ENCODE results near the gene NCBP2L.

The NCBP2L gene

DNA sequence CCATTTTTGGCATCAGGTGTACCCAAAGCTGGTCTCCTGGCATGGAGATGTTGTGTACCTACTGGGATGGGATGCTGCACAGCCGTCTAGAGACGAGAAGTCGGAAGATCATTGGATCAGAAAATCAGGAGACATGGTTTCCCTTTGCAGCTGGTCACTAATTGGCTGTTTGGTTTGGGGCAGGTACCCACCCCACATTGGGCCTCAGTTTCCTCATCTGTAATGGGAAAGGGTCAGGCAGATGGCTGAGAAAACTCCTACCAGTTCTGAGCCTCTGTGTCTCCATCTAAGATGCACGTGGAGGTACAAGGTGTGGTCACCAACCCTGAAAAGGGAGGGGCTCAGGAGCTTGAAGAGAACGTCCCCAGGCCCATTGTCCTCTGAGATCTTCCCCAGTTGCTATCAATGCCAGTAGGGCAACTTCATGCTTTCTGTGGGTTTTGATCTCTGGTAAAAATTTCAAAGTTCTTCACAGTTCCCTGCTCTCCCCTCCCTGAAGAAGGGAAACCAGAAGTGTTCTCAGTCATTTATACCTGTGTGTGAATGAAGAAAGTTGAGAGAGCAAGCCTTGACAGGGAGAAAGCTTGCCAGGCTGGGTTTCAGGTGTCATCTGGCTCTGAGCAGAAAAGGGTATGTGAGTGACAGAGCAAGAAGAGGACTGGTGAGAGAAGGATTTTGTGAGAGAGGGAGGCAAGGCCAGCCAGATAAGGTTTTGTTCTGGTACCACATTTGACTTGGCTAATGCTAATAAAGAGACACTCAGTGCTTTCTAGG is 17.0 kb upstream of the NCBP2L start (continued):
- TF ChIP-seq ZNF221 (tag by site-specific recombination; IDR thresholded peaks at IDR 0.05; ENCODE audit: borderline replicate concordance) (no peak), ZNF133 (tag by site-specific recombination; IDR thresholded peaks at IDR 0.05) (no peak)
- TF ChIP-seq, protein P1, sequence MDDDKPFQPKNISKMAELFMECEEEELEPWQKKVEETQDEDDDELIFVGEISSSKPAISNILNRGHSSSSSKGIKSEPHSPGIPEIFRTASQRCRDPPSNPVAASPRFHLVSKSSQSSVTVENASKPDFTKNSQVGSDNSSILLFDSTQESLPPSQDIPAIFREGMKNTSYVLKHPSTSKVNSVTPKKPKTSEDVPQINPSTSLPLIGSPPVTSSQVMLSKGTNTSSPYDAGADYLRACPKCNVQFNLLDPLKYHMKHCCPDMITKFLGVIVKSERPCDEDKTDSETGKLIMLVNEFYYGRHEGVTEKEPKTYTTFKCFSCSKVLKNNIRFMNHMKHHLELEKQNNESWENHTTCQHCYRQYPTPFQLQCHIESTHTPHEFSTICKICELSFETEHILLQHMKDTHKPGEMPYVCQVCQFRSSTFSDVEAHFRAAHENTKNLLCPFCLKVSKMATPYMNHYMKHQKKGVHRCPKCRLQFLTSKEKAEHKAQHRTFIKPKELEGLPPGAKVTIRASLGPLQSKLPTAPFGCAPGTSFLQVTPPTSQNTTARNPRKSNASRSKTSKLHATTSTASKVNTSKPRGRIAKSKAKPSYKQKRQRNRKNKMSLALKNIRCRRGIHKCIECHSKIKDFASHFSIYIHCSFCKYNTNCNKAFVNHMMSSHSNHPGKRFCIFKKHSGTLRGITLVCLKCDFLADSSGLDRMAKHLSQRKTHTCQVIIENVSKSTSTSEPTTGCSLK (tag by site-specific recombination; IDR thresholded peaks at IDR 0.05): no peak
- TF ChIP-seq, protein P2, sequence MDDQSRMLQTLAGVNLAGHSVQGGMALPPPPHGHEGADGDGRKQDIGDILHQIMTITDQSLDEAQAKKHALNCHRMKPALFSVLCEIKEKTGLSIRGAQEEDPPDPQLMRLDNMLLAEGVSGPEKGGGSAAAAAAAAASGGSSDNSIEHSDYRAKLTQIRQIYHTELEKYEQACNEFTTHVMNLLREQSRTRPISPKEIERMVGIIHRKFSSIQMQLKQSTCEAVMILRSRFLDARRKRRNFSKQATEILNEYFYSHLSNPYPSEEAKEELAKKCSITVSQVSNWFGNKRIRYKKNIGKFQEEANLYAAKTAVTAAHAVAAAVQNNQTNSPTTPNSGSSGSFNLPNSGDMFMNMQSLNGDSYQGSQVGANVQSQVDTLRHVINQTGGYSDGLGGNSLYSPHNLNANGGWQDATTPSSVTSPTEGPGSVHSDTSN (CRISPR knock-in tag; IDR thresholded peaks at IDR 0.05): no peak

DNA sequence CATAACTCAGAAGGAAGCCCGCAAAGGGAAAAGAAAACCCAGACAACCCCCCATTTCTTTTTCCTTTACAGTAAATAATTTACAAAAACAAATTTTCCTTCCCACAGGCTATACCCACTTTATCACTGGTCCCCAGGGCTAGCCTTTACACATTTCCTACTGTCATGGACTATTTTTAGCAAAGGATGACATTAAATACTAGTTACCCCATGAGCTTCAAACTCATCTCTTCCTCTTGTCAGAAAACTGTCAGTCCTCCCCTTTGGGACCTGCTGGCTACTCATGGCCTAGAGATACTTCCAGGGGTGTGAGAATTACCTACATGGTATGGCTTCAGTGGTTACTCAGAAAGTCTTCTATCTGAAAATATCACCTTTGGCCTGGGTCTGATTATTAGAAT is 13.9 kb upstream of the NCBP2L start:
- POLR2A ChIA-PET: no interaction called here
- CTCF ChIA-PET: interaction anchor here (1.4 to 3.0 kb wide), 3 partner anchors 11 to 109 kb away, joined by 3 to 10 read pairs (median 7); partner anchors contain the start of gene NCBP2L
- no peak for TF ChIP-seq BCL11A (tag by site-specific recombination; IDR thresholded peaks at IDR 0.05; ENCODE audit: low read depth)
- TF ChIP-seq, protein P3, sequence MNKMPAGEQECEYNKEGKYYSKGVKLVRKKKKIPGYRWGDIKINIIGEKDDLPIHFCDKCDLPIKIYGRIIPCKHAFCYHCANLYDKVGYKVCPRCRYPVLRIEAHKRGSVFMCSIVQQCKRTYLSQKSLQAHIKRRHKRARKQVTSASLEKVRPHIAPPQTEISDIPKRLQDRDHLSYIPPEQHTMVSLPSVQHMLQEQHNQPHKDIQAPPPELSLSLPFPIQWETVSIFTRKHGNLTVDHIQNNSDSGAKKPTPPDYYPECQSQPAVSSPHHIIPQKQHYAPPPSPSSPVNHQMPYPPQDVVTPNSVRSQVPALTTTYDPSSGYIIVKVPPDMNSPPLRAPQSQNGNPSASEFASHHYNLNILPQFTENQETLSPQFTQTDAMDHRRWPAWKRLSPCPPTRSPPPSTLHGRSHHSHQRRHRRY (tag by site-specific recombination; IDR thresholded peaks at IDR 0.05): no peak

DNA sequence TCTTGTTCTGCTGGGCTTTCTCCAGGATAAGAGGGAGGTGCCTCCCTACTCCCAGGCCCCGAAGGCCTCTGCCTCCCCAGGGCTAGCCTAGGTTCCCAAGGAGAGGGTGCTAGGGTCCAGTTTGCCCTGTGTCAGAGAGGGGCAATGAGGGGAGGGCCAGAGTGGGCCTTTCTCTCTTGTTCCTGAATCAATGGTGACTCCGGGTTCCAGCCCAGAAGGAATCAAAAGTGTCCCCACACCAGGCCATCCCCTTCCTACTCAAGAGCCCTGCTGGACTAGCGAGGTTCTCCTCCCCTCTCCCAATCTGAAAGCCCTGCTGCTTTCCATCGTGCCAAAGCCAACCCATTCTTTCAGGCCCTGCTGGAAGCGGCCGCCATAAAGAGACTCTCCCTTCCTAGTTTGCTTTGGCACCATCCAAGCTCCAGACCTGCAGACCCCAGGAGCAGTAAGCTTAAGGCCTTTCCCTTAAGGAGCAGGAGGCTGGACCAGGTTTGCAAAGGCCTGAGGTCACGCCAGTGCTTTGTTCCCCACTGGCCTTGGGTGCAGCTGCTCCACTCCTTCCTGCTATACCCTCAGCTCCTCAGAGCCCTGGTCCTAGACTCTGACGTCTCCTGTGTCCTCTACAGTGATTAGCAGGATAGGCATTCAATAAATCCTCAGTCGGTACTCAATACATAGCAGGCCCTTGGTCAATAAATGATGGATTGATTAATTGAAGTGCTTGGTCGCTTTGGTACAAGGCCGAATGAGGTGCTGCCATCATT is 12.5 kb upstream of the NCBP2L start:
- Histone ChIP-seq H3K9me3 (ENCODE audit: control insufficient read depth, insufficient read depth, low read depth, low read length) (no peaks in the 10 kb centered on the region), H3K4me3 (ENCODE audit: low read depth, low read length) (no peak overlapping the region), H3K36me3 (ENCODE audit: control insufficient read depth in 2 of 2, insufficient read depth in 1 of 2, low read length in 2 of 2) (no peaks in the 10 kb centered on the region), H3K27ac (ENCODE audit: extremely low read depth, low read depth, low read length) (no peak overlapping the region), H3K4me1 (ENCODE audit: control insufficient read depth, insufficient read depth, low read length) (no peaks in the 10 kb centered on the region)
- CTCF ChIA-PET: no interaction called here
- no peak for TF ChIP-seq ZFP3 (tag by site-specific recombination; IDR thresholded peaks at IDR 0.05; ENCODE audit: low read depth)
- TF ChIP-seq KLF10 (tag by site-specific recombination; IDR thresholded peaks at IDR 0.05): no peak
- no peak for TF ChIP-seq ZNF596 (tag by site-specific recombination; IDR thresholded peaks at IDR 0.05)
- no peak for TF ChIP-seq ZSCAN30 (tag by site-specific recombination; IDR thresholded peaks at IDR 0.05)
- POLR2A ChIA-PET: interaction anchor here (1.0 kb wide), 1 partner anchor 9 kb away, joined by 3 read pairs; no protein-coding TSS in a partner anchor

More for the DNA sequence above, 13.9 kb upstream of the NCBP2L start:
- Histone ChIP-seq H3K4me1 (ENCODE audit: control insufficient read depth, insufficient read depth, low read length) (no peaks in the 10 kb centered on the region), H3K4me3 (ENCODE audit: low read depth, low read length) (no peak overlapping the region), H3K36me3 (ENCODE audit: control insufficient read depth in 2 of 2, insufficient read depth in 1 of 2, low read length in 2 of 2) (peaks cover 0 to 2% of the 10 kb centered on the region in 2 experiments; a peak in 1 of 3 replicates), H3K27ac (ENCODE audit: extremely low read depth, low read depth, low read length) (no peak overlapping the region), H3K9me3 (ENCODE audit: control insufficient read depth, insufficient read depth, low read depth, low read length) (no peaks in the 10 kb centered on the region)

DNA sequence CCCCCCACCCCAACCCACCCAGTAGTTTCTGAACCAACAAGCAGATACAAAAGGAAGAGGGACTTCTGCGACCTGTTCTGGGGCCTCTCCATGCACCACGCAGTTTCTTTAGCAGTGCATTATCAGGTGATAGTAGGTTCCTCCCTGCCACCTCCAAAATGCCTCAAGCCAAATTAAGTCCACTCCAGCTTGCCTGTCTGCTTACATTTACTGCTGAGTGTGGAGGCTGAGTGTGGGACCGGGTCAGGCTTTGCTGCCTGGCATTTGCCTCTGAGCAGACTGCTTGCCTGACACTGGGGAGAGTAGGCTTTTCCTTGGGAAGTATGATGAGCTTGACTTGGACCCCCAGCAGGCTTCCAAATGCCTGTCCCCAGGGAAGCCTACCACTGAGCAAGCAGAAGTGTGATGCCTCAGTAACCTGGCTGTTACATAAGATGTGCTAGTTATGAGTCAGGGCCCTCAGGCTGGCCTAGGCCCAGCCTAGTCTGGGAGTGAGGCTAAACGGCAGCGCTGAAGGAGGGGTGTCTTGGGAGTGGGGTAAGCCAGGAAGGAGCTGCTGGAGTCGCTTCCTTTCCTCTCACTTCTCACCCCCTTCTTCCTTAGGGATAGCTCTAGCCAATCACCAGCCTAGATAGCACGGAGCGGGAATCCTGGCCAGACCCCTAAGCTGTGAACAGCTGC is 10.9 kb upstream of the NCBP2L start:
- ChIA-PET POLR2A (interaction anchor here (0.6 to 1.7 kb wide), 3 partner anchors 9 to 33 kb away, joined by 3 to 6 read pairs (median 3); partner anchors contain the start of gene TSC22D3), CTCF (interaction anchor here (0.5 to 1.9 kb wide), 6 partner anchors 10 to 327 kb away, joined by 3 to 16 read pairs (median 4); partner anchors contain the start of genes NCBP2L and TSC22D3)
- no peaks in the 10 kb centered on the region for H3K36me3 ChIP-seq (ENCODE audit: control insufficient read depth in 2 of 2, insufficient read depth in 1 of 2, low read length in 2 of 2)
- no peaks in the 10 kb centered on the region for H3K9me3 ChIP-seq (ENCODE audit: control insufficient read depth, insufficient read depth, low read depth, low read length)
- peak; percentile 79 for TF ChIP-seq GLIS1 (tag by site-specific recombination; IDR thresholded peaks at IDR 0.05)
- no peak for TF ChIP-seq SALL2 (tag by site-specific recombination; IDR thresholded peaks at IDR 0.05; ENCODE audit: borderline replicate concordance)
- peak; percentile 66 for TF ChIP-seq ZIC2 (tag by site-specific recombination; IDR thresholded peaks at IDR 0.05)
- no peak overlapping the region for H3K27ac ChIP-seq (ENCODE audit: extremely low read depth, low read depth, low read length)
- no peaks in the 10 kb centered on the region for H3K4me1 ChIP-seq (ENCODE audit: control insufficient read depth, insufficient read depth, low read length)
- no peak overlapping the region for H3K4me3 ChIP-seq (ENCODE audit: low read depth, low read length)
